Mucosa of stomach (tissue), 1 donor: Measurements from ENCODE around the gene NPDC1.

Experiments used
- H3K27me3 ChIP-seq: one replicate; pipeline ENCODE4 v1.7.0; 2013; ENCODE audit warnings: mild to moderate bottlenecking, low read length; ENCODE audit not compliant: control insufficient read depth, insufficient read depth
- H3K36me3 ChIP-seq: one replicate; pipeline ENCODE4 v1.7.0; 2013; ENCODE audit warnings: low read length; ENCODE audit not compliant: control insufficient read depth, insufficient read depth
- H3K4me1 ChIP-seq: one replicate; pipeline ENCODE4 v1.7.0; 2013; ENCODE audit warnings: mild to moderate bottlenecking, low read length; ENCODE audit not compliant: control insufficient read depth, insufficient read depth
- H3K4me3 ChIP-seq: one replicate; pipeline ENCODE4 v1.7.0; 2013; ENCODE audit warnings: low read length
- H3K9ac ChIP-seq: one replicate; pipeline ENCODE4 v1.7.0; 2013; ENCODE audit warnings: mild to moderate bottlenecking, low read length, moderate library complexity
- H3K9me3 ChIP-seq: one replicate; pipeline ENCODE4 v1.7.0; 2013; ENCODE audit warnings: mild to moderate bottlenecking, low read length, moderate library complexity; ENCODE audit not compliant: control insufficient read depth
- donor health status: Pancreatic carcinoma.

Gene NPDC1

GRCh38 chr9:137080260-137081122, 34.5 kb upstream of the NPDC1 start:
- Histone ChIP-seq H3K4me1 (peaks cover 45% of the 10 kb centered on the region), H3K27me3 (no peaks in the 10 kb centered on the region)

GRCh38 chr9:137079401-137079787, 33.4 kb upstream of the NPDC1 start:
- no peaks in the 10 kb centered on the region for H3K27me3 ChIP-seq
- H3K9me3 ChIP-seq, result no peaks in the 10 kb centered on the region
- no peaks in the 10 kb centered on the region for H3K36me3 ChIP-seq
- no peak overlapping the region for H3K4me3 ChIP-seq
- peaks cover 41% of the 10 kb centered on the region for H3K4me1 ChIP-seq
- H3K9ac ChIP-seq, result no peak overlapping the region

More at GRCh38 chr9:137080260-137081122, 34.5 kb upstream of the NPDC1 start:
- Histone ChIP-seq H3K9me3 (no peaks in the 10 kb centered on the region), H3K9ac (no peak overlapping the region), H3K4me3 (no peak overlapping the region), H3K36me3 (no peaks in the 10 kb centered on the region)

- H3K27me3 ChIP-seq, result no peaks in the 10 kb centered on the region
- no peaks in the 10 kb centered on the region for H3K36me3 ChIP-seq
- no peaks in the 10 kb centered on the region for H3K9me3 ChIP-seq
- H3K4me3 ChIP-seq, result no peak overlapping the region
- peaks cover 40% of the 10 kb centered on the region for H3K4me1 ChIP-seq
- H3K9ac ChIP-seq, result no peak overlapping the region
These were observed 32.9 kb upstream of the NPDC1 start for GRCh38 chr9:137078701-137079400.

GRCh38 chr9:137077758-137078693, 32.0 kb upstream of the NPDC1 start:
- Histone ChIP-seq H3K4me1 (peaks cover 34% of the 10 kb centered on the region), H3K9ac (peak overlapping the region; percentile 34), H3K4me3 (no peak overlapping the region), H3K9me3 (no peaks in the 10 kb centered on the region), H3K36me3 (no peaks in the 10 kb centered on the region), H3K27me3 (no peaks in the 10 kb centered on the region)

GRCh38 chr9:137077010-137077747, 31.2 kb upstream of the NPDC1 start, which contains the start of gene UAP1L1:
Gene UAP1L1, plus strand, starts transcription at chr9:137077517. Its CDS starts 16 bp downstream, at chr9:137077533.
- H3K27me3 ChIP-seq, result no peaks in the 10 kb centered on the region
- H3K9ac ChIP-seq, result peak within 1 kb of the TSS; percentile 34
- no peaks in the 10 kb centered on the region for H3K9me3 ChIP-seq
- no peaks in the 10 kb centered on the region for H3K36me3 ChIP-seq
- peaks cover 33% of the 10 kb centered on the region for H3K4me1 ChIP-seq
- H3K4me3 ChIP-seq, result no peak within 1 kb of the TSS

GRCh38 chr9:137076636-137077009, 30.6 kb upstream of the NPDC1 start:
- no peaks in the 10 kb centered on the region for H3K36me3 ChIP-seq
- no peaks in the 10 kb centered on the region for H3K9me3 ChIP-seq
- H3K27me3 ChIP-seq, result no peaks in the 10 kb centered on the region
- peak overlapping the region; percentile 12 for H3K9ac ChIP-seq
- peaks cover 33% of the 10 kb centered on the region for H3K4me1 ChIP-seq
- no peak overlapping the region for H3K4me3 ChIP-seq

- H3K4me3 ChIP-seq, result no peak overlapping the region
- H3K4me1 ChIP-seq, result peaks cover 42% of the 10 kb centered on the region
- no peaks in the 10 kb centered on the region for H3K27me3 ChIP-seq
- no peak overlapping the region for H3K9ac ChIP-seq
- H3K36me3 ChIP-seq, result no peaks in the 10 kb centered on the region
- no peaks in the 10 kb centered on the region for H3K9me3 ChIP-seq
These were observed 29.3 kb upstream of the NPDC1 start for GRCh38 chr9:137075275-137075775.

- Histone ChIP-seq H3K4me1 (peaks cover 41% of the 10 kb centered on the region), H3K4me3 (no peak overlapping the region), H3K9ac (no peak overlapping the region), H3K36me3 (no peaks in the 10 kb centered on the region), H3K9me3 (no peaks in the 10 kb centered on the region), H3K27me3 (no peaks in the 10 kb centered on the region)
These were observed 28.8 kb upstream of the NPDC1 start for GRCh38 chr9:137074657-137075274.

GRCh38 chr9:137073992-137074399, 28.0 kb upstream of the NPDC1 start:
- H3K9ac ChIP-seq, result no peak overlapping the region
- no peaks in the 10 kb centered on the region for H3K36me3 ChIP-seq
- peaks cover 4% of the 10 kb centered on the region for H3K27me3 ChIP-seq
- peaks cover 41% of the 10 kb centered on the region for H3K4me1 ChIP-seq
- no peak overlapping the region for H3K4me3 ChIP-seq
- H3K9me3 ChIP-seq, result no peaks in the 10 kb centered on the region

GRCh38 chr9:137071282-137071681, 25.3 kb upstream of the NPDC1 start:
- H3K4me3 ChIP-seq, result no peak overlapping the region

GRCh38 chr9:137070906-137071275, 24.9 kb upstream of the NPDC1 start:
- H3K9ac ChIP-seq, result peak overlapping the region; percentile 65
- no peak overlapping the region for H3K4me3 ChIP-seq
- H3K4me1 ChIP-seq, result peaks cover 42% of the 10 kb centered on the region
- peaks cover 13% of the 10 kb centered on the region for H3K27me3 ChIP-seq
- H3K9me3 ChIP-seq, result no peaks in the 10 kb centered on the region
- no peaks in the 10 kb centered on the region for H3K36me3 ChIP-seq

More at GRCh38 chr9:137071282-137071681, 25.3 kb upstream of the NPDC1 start:
- Histone ChIP-seq H3K9me3 (no peaks in the 10 kb centered on the region), H3K9ac (peak overlapping the region; percentile 65), H3K36me3 (no peaks in the 10 kb centered on the region), H3K4me1 (peaks cover 41% of the 10 kb centered on the region), H3K27me3 (peaks cover 13% of the 10 kb centered on the region)
